Trophoblast cell (in vitro differentiated cells and primary cell): ENCODE data around the gene NR1H2.

Experiments used
- DNase-seq, 2 donors: peaks; one replicate each; pipeline ENCODE4 v3.0.0-alpha.2; 2016
- H2AFZ ChIP-seq: 2 replicates; pipeline ENCODE4 v1.6.1; 2013; ENCODE audit warnings: low read length, moderate library complexity, mild to moderate bottlenecking; ENCODE audit not compliant: insufficient read depth, poor library complexity
- H2AK5ac ChIP-seq: 2 replicates; pipeline ENCODE4 v1.6.1; 2013; ENCODE audit warnings: mild to moderate bottlenecking, low read length
- H2BK120ac ChIP-seq: 2 replicates; pipeline ENCODE4 v1.6.1; 2013; ENCODE audit warnings: low read length, mild to moderate bottlenecking, moderate library complexity; ENCODE audit not compliant: insufficient read depth, poor library complexity
- H2BK12ac ChIP-seq: 2 replicates; pipeline ENCODE4 v1.6.1; 2013; ENCODE audit warnings: mild to moderate bottlenecking, low read length, moderate library complexity
- H2BK5ac ChIP-seq: 2 replicates; pipeline ENCODE4 v1.6.1; 2013; ENCODE audit warnings: low read length, low read depth, moderate library complexity, mild to moderate bottlenecking; ENCODE audit not compliant: poor library complexity
- H3K14ac ChIP-seq: 2 replicates; pipeline ENCODE4 v1.6.1; 2013; ENCODE audit warnings: mild to moderate bottlenecking, low read length
- H3K18ac ChIP-seq: 2 replicates; pipeline ENCODE4 v1.6.1; 2013; ENCODE audit warnings: mild to moderate bottlenecking, low read length
- H3K23ac ChIP-seq: 2 replicates; pipeline ENCODE4 v1.6.1; 2013; ENCODE audit warnings: low read length
- H3K27ac ChIP-seq: 2 replicates; pipeline ENCODE4 v1.5.1; 2013; ENCODE audit warnings: low read depth, mild to moderate bottlenecking, inconsistent platforms, low read length, moderate library complexity
- H3K27me3 ChIP-seq: 2 replicates; pipeline ENCODE4 v1.6.1; 2013; ENCODE audit warnings: inconsistent platforms, mild to moderate bottlenecking, low read length, moderate library complexity; ENCODE audit not compliant: insufficient read depth
- H3K36me3 ChIP-seq, 2 experiments: 1 replicate in 1 of 2; 2 replicates in 1 of 2; pipeline ENCODE4 v1.6.1; 2013; ENCODE audit warnings: low read length in 2 of 2, mild to moderate bottlenecking in 2 of 2, moderate library complexity in 1 of 2; ENCODE audit not compliant: insufficient read depth in 2 of 2, control insufficient read depth in 1 of 2
- H3K4ac ChIP-seq: 2 replicates; pipeline ENCODE4 v1.6.1; 2013; ENCODE audit warnings: low read depth, mild to moderate bottlenecking, low read length, moderate library complexity
- H3K4me1 ChIP-seq, 2 experiments: 1 replicate in 1 of 2; 2 replicates in 1 of 2; pipeline ENCODE4 v1.6.1; 2013; ENCODE audit warnings: low read length in 2 of 2, mild to moderate bottlenecking in 2 of 2, moderate library complexity in 1 of 2; ENCODE audit not compliant: insufficient read depth in 2 of 2, control insufficient read depth in 1 of 2
- H3K4me2 ChIP-seq: 2 replicates; pipeline ENCODE4 v1.6.1; 2013; ENCODE audit warnings: inconsistent platforms, mild to moderate bottlenecking, low read length, moderate library complexity
- H3K4me3 ChIP-seq: 2 replicates; pipeline ENCODE4 v1.5.1; 2013; ENCODE audit warnings: mild to moderate bottlenecking, low read depth, low read length, inconsistent platforms
- H3K79me1 ChIP-seq: one replicate; pipeline ENCODE4 v1.6.1; 2013; ENCODE audit warnings: low read length
- H3K79me2 ChIP-seq: 2 replicates; pipeline ENCODE4 v1.6.1; 2013; ENCODE audit warnings: low read length, mild to moderate bottlenecking; ENCODE audit not compliant: control insufficient read depth, insufficient read depth, poor library complexity
- H3K9ac ChIP-seq: 2 replicates; pipeline ENCODE4 v1.6.1; 2013; ENCODE audit warnings: mild to moderate bottlenecking, low read length
- H3K9me3 ChIP-seq: 2 replicates; pipeline ENCODE4 v1.6.1; 2013; ENCODE audit warnings: low read depth, mild to moderate bottlenecking, control low read depth, inconsistent platforms, low read length; ENCODE audit not compliant: insufficient read depth
- H4K12ac ChIP-seq: 2 replicates; pipeline ENCODE4 v1.6.1; 2013; ENCODE audit warnings: low read depth, mild to moderate bottlenecking, low read length, moderate library complexity
- H4K8ac ChIP-seq: 2 replicates; pipeline ENCODE4 v1.6.1; 2013; ENCODE audit warnings: low read depth, mild to moderate bottlenecking, low read length, moderate library complexity
- H4K91ac ChIP-seq: one replicate; pipeline ENCODE4 v1.6.1; 2013; ENCODE audit warnings: low read depth, mild to moderate bottlenecking, low read length, moderate library complexity
- WGBS: extraction: QIAGEN DNeasy Blood & Tissue Kit; methylation state at CpG from one replicate; pipeline ENCODE4 v1.1.7; 2013; ENCODE audit warnings: missing lambda C conversion rate; ENCODE audit not compliant: insufficient read length, insufficient coverage; ENCODE audit errors: extremely low coverage; 5-methylcytosine and 5-hydroxymethylcytosine counted together

Gene NR1H2

DNA sequence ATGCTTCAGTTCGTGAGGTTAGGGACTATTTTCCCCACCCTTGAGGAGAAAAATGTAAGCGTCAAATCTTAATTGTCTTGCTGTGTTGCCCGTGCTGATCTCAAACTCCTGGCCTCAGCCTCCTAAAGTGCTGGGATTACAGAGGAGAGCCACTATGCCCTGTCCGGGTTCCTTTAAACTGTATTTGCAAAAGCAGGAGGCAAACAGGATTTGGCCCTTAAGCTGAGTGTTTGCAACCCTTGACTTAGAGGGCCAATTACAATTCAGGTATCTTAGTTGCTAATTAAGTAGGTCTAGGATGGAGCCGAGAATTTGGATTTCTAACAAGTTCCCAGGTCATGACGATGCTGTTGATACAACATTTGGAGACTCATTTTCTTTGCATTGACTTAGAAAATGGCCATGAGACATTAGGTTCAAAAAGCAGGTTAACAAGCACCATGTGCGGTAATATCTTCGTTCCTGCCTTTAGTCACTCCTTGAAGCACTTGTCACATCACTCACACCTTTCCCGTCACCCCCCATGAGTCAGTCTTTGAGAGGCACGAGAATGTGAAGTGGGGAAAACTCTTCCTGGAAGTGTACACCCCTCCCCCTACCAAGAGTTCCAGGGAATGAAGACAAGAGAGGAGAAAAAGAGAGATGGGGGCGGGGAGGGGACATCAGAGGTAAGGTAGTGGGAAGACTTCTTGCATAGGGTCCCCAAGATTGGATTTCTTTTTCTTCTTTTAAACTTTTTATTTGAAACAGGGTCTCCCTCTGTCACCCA, 13.4 kb upstream of the NR1H2 start:
- H3K4me2 ChIP-seq: no peak overlapping the region
- no peak overlapping the region for H3K14ac ChIP-seq
- WGBS: no CpG with 5 or more reads among the region's 11 CpGs
- H2BK12ac ChIP-seq: no peak overlapping the region
- H4K8ac ChIP-seq: no peak overlapping the region
- no peaks in the 10 kb centered on the region for H3K79me2 ChIP-seq
- no peak overlapping the region for H2AFZ ChIP-seq
- H3K9me3 ChIP-seq: peaks cover under 1% of the 10 kb centered on the region
- H3K18ac ChIP-seq: no peak overlapping the region
- H2AK5ac ChIP-seq: no peak overlapping the region
- no peak overlapping the region for H3K27ac ChIP-seq
- no peak overlapping the region for H3K23ac ChIP-seq
- no peak overlapping the region for H3K4ac ChIP-seq
- peaks cover 10 to 12% of the 10 kb centered on the region in 2 experiments for H3K36me3 ChIP-seq
- DNase-seq: no peak
- no peaks in the 10 kb centered on the region for H3K27me3 ChIP-seq
- no peak overlapping the region for H2BK5ac ChIP-seq
- no peak overlapping the region for H4K91ac ChIP-seq
- H2BK120ac ChIP-seq: no peak overlapping the region
- no peaks in the 10 kb centered on the region for H3K4me1 ChIP-seq
- H4K12ac ChIP-seq: no peak overlapping the region
- H3K4me3 ChIP-seq: no peak overlapping the region
- no peak overlapping the region for H3K9ac ChIP-seq
- no peaks in the 10 kb centered on the region for H3K79me1 ChIP-seq

- no CpG with 5 or more reads among the region's 11 CpGs for WGBS
- no peak within 1 kb of the TSS for H3K14ac ChIP-seq
- H2AFZ ChIP-seq: no peak within 1 kb of the TSS
- H2BK5ac ChIP-seq: no peak within 1 kb of the TSS
- H2BK120ac ChIP-seq: no peak within 1 kb of the TSS
- H3K4me3 ChIP-seq: no peak within 1 kb of the TSS
- H3K79me2 ChIP-seq: peaks cover 2% of the 10 kb centered on the region
- no peak within 1 kb of the TSS for H3K4me2 ChIP-seq
- peaks cover 2% of the 10 kb centered on the region for H3K79me1 ChIP-seq
- H3K36me3 ChIP-seq: no peaks in the 10 kb centered on the region
- no peaks in the 10 kb centered on the region for H3K4me1 ChIP-seq
- no peak within 1 kb of the TSS for H3K23ac ChIP-seq
- DNase-seq: no peak
- no peaks in the 10 kb centered on the region for H3K27me3 ChIP-seq
- H3K4ac ChIP-seq: no peak within 1 kb of the TSS
- no peak within 1 kb of the TSS for H3K18ac ChIP-seq
- H3K9me3 ChIP-seq: no peaks in the 10 kb centered on the region
- H4K12ac ChIP-seq: no peak within 1 kb of the TSS
- no peak within 1 kb of the TSS for H2AK5ac ChIP-seq
- no peak within 1 kb of the TSS for H2BK12ac ChIP-seq
- H3K9ac ChIP-seq: no peak within 1 kb of the TSS
- no peak within 1 kb of the TSS for H4K91ac ChIP-seq
- H3K27ac ChIP-seq: no peak within 1 kb of the TSS
- H4K8ac ChIP-seq: no peak within 1 kb of the TSS
Measured at GRCh38 chr19:50365434-50366306, 10.6 kb upstream of the NR1H2 start, which contains the start of gene NAPSA. NAPSA (minus strand) TSS chr19:50365639; CDS start chr19:50365621, 18 bp downstream.

DNA sequence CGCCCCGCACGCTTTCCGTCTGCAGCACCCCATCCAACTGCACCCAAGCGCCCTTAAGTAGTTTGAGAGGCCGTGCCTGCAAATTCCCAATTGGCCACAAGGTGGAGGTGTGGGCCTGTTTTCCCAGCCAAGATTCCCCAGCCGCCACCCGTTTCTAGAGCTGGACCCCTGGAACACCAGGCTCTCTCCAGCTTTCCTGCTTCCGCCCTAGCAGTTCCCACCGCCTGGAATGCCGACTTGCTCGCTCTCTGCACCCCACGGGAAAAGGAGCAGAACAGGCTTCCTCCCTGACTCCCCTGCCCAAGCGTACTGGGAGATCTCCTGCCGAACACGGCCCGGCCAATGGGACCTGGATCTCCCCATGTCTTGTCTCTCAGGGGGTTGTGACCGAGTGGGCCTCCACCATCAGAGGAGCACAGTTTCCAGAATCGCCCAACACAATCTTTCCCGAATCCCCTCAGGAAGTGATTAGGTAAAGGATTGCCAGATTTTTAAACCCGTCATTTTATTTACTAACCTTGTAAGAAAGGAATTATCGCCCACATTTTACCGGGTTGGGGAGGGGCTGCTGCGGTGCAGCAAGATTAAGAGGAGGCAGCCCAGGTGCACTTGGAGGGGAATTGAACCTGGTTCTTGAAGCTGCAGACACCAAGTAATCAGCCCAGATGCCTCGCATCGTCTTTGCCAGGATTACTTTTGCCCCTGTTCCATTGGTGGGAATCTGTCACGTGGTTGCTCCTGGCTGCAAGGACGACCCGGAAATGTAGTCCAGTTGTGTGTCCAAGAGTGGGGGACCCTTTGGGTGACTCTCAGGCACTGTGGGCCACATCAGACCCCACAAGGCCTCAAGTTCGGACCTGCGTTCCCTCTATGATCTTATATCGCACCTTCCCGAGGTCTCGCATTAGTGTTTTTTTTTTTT, 7.3 kb upstream of the NR1H2 start:
- H3K4me3 ChIP-seq: peak overlapping the region; percentile 59
- no peak overlapping the region for H3K23ac ChIP-seq
- H3K27ac ChIP-seq: peak overlapping the region; percentile 28
- H3K18ac ChIP-seq: peak overlapping the region; percentile 85
- H3K4me1 ChIP-seq: no peaks in the 10 kb centered on the region
- peak overlapping the region; percentile 71 for H3K9ac ChIP-seq
- no peak overlapping the region for H2BK5ac ChIP-seq
- H3K4me2 ChIP-seq: peak overlapping the region; percentile 85
- no peaks in the 10 kb centered on the region for H3K9me3 ChIP-seq
- no CpG with 5 or more reads among the region's 34 CpGs for WGBS
- peak overlapping the region; percentile 75 for H4K8ac ChIP-seq
- H2BK120ac ChIP-seq: peak overlapping the region; percentile 43
- H4K91ac ChIP-seq: peak overlapping the region; percentile 69
- DNase-seq: peak; percentile 72 to 91
- H3K36me3 ChIP-seq: no peaks in the 10 kb centered on the region
- H2AK5ac ChIP-seq: no peak overlapping the region
- H3K79me1 ChIP-seq: peaks cover 2% of the 10 kb centered on the region
- H3K14ac ChIP-seq: peak overlapping the region; percentile 78
- no peak overlapping the region for H3K4ac ChIP-seq
- peak overlapping the region; percentile 77 for H2AFZ ChIP-seq
- H2BK12ac ChIP-seq: no peak overlapping the region
- no peaks in the 10 kb centered on the region for H3K27me3 ChIP-seq
- H4K12ac ChIP-seq: peak overlapping the region; percentile 65
- peaks cover 2% of the 10 kb centered on the region for H3K79me2 ChIP-seq

GRCh38 chr19:50371914-50372475, 4.3 kb upstream of the NR1H2 start:
- Histone ChIP-seq H3K4me1 (no peaks in the 10 kb centered on the region), H3K27ac (no peak overlapping the region), H3K4me3 (no peak overlapping the region), H2BK12ac (no peak overlapping the region), H2AFZ (no peak overlapping the region), H4K12ac (no peak overlapping the region), H3K4me2 (no peak overlapping the region), H3K36me3 (no peaks in the 10 kb centered on the region), H3K79me2 (peaks cover 4% of the 10 kb centered on the region), H4K91ac (no peak overlapping the region), H2BK5ac (no peak overlapping the region), H4K8ac (no peak overlapping the region), H3K9me3 (no peaks in the 10 kb centered on the region), H3K23ac (no peak overlapping the region), H3K14ac (no peak overlapping the region), H3K9ac (no peak overlapping the region), H3K79me1 (peaks cover 6% of the 10 kb centered on the region), H3K4ac (no peak overlapping the region), H3K27me3 (no peaks in the 10 kb centered on the region), H2BK120ac (no peak overlapping the region), H3K18ac (no peak overlapping the region), H2AK5ac (no peak overlapping the region)
- no CpG with 5 or more reads among the region's 10 CpGs for WGBS
- peak in 1 of 2 donors; percentile 62 for DNase-seq
